ENCODE data around the gene ICA1.
A peak's percentile ranks its signal among the peaks of the same experiment; 100 is the strongest.
"Not testable (repeated sequence)": the region's sequence is repeated elsewhere in the genome, so short reads cannot be mapped to it uniquely, and the experiment has no call there.

Gene ICA1

GRCh38 chr7:8261711-8262695, at the start of gene ICA1:
Gene ICA1, minus strand, starts transcription at chr7:8262167. Its CDS starts 26,241 bp downstream, at chr7:8235926.
- peak; percentile 85 for DNase-seq

GRCh38 chr7:8310876-8311275, 48.9 kb upstream of the ICA1 start:
- DNase-seq: no peak

- no peak for DNase-seq
These were observed 43.8 kb upstream of the ICA1 start for GRCh38 chr7:8305625-8306388.

- no peak for DNase-seq
These were observed 43.1 kb upstream of the ICA1 start for GRCh38 chr7:8305104-8305503.

GRCh38 chr7:8303904-8304528, 42.0 kb upstream of the ICA1 start:
- no peak for DNase-seq

GRCh38 chr7:8297023-8297422, 35.1 kb upstream of the ICA1 start:
- DNase-seq: not testable (repeated sequence)

GRCh38 chr7:8296362-8296659, 34.3 kb upstream of the ICA1 start:
- DNase-seq: no peak

GRCh38 chr7:8295638-8296361, 33.8 kb upstream of the ICA1 start:
- DNase-seq: peak; percentile 94

GRCh38 chr7:8291397-8292141, 29.6 kb upstream of the ICA1 start:
- no peak for DNase-seq

GRCh38 chr7:8290645-8291308, 28.8 kb upstream of the ICA1 start:
- peak; percentile 7 for DNase-seq

- DNase-seq: no peak
These were observed 24.2 kb upstream of the ICA1 start for GRCh38 chr7:8286118-8286517.

GRCh38 chr7:8285155-8285554, 23.2 kb upstream of the ICA1 start:
- no peak for DNase-seq

GRCh38 chr7:8284606-8285005, 22.6 kb upstream of the ICA1 start:
- DNase-seq: no peak

GRCh38 chr7:8283968-8284367, 22.0 kb upstream of the ICA1 start:
- DNase-seq: no peak

- no peak for DNase-seq
These were observed 20.9 kb upstream of the ICA1 start for GRCh38 chr7:8282871-8283270.

- no peak for DNase-seq
These were observed 20.2 kb upstream of the ICA1 start for GRCh38 chr7:8282162-8282561.

GRCh38 chr7:8278183-8278582, 16.2 kb upstream of the ICA1 start:
- DNase-seq: no peak

GRCh38 chr7:8277394-8277982, 15.5 kb upstream of the ICA1 start:
- peak; percentile 20 for DNase-seq

GRCh38 chr7:8274589-8274988, 12.6 kb upstream of the ICA1 start:
- no peak for DNase-seq

GRCh38 chr7:8271960-8272359, 10.0 kb upstream of the ICA1 start:
- DNase-seq: no peak

GRCh38 chr7:8263048-8263447, 1.1 kb upstream of the ICA1 start:
- DNase-seq: no peak
